GM23338 (cell line): ENCODE data around the gene CNTN1. TPM values are rescaled to one million over a fixed set of nuclear protein-coding genes. Genes with fewer than 3 reads are reported as not detected.

Experiments
- ATAC-seq: fragments of 200-7000 bp; cut with Tn5 transposase; 3 replicates; pipeline ENCODE4 v1.9.1; 2020
- DNase-seq: peaks from one replicate; pipeline ENCODE4 v3.0.0-alpha.2; 2015; ENCODE audit warnings: low spot score
- H2AFZ ChIP-seq: fragments of 200-600 bp; sonication (generic); 2 replicates; pipeline ENCODE4 v1.8.0; 2016; ENCODE audit warnings: antibody characterized with exemption, mild to moderate bottlenecking, moderate library complexity
- H3F3A ChIP-seq: fragments of 200-600 bp; sonication (generic); replicated peaks from 2 replicates; pipeline ENCODE4 v1.8.0; 2017; ENCODE audit warnings: antibody characterized with exemption, mixed run types, low read depth
- H3K27ac ChIP-seq: fragments of 200-600 bp; sonication (generic); 2 replicates; pipeline ENCODE4 v1.6.1; 2016; ENCODE audit warnings: low read depth
- H3K27me3 ChIP-seq: fragments of 200-600 bp; sonication (generic); 2 replicates; pipeline ENCODE4 v1.8.0; 2016; ENCODE audit warnings: mild to moderate bottlenecking, mixed run types, moderate library complexity; ENCODE audit not compliant: insufficient read depth
- H3K36me3 ChIP-seq: fragments of 200-600 bp; sonication (generic); 2 replicates; pipeline ENCODE4 v1.8.0; 2016; ENCODE audit warnings: mild to moderate bottlenecking; ENCODE audit not compliant: insufficient read depth
- H3K4me1 ChIP-seq: fragments of 200-600 bp; sonication (generic); 2 replicates; pipeline ENCODE4 v1.8.0; 2016; ENCODE audit warnings: mild to moderate bottlenecking, moderate library complexity; ENCODE audit not compliant: insufficient read depth
- H3K4me2 ChIP-seq: fragments of 200-600 bp; sonication (generic); 2 replicates; pipeline ENCODE4 v1.7.1; 2017; ENCODE audit warnings: mixed run types
- H3K4me3 ChIP-seq: fragments of 200-600 bp; sonication (generic); 2 replicates; pipeline ENCODE4 v1.6.1; 2016; ENCODE audit warnings: mixed run types
- H3K79me2 ChIP-seq: fragments of 200-600 bp; sonication (generic); replicated peaks from 2 replicates; pipeline ENCODE4 v1.8.0; 2017; ENCODE audit warnings: mild to moderate bottlenecking; ENCODE audit not compliant: insufficient read depth
- H3K9me2 ChIP-seq: fragments of 200-600 bp; sonication (generic); 2 replicates; pipeline ENCODE4 v1.8.0; 2017; ENCODE audit not compliant: insufficient read depth
- H4K20me1 ChIP-seq: fragments of 200-600 bp; sonication (generic); replicated peaks from 2 replicates; pipeline ENCODE4 v1.8.0; 2017; ENCODE audit warnings: mild to moderate bottlenecking; ENCODE audit not compliant: insufficient read depth
- H3K27ac Mint-ChIP-seq: 2 replicates; pipeline ENCODE4 v1.8.0; 2020; ENCODE audit warnings: inconsistent platforms, mild to moderate bottlenecking, moderate library complexity, mixed read lengths
- H3K27me3 Mint-ChIP-seq: 3 replicates; pipeline ENCODE4 v1.8.0; 2022; ENCODE audit warnings: low read depth, mild to moderate bottlenecking, moderate library complexity, mixed read lengths, inconsistent platforms; ENCODE audit not compliant: insufficient read depth, poor library complexity
- H3K36me3 Mint-ChIP-seq: 3 replicates; pipeline ENCODE4 v1.8.0; 2021; ENCODE audit warnings: low read depth, mild to moderate bottlenecking, inconsistent platforms, moderate library complexity, mixed read lengths
- H3K4me1 Mint-ChIP-seq: 3 replicates; pipeline ENCODE4 v1.8.0; 2020; ENCODE audit warnings: mild to moderate bottlenecking, inconsistent platforms, mixed read lengths
- H3K4me3 Mint-ChIP-seq: 3 replicates; pipeline ENCODE4 v1.8.0; 2021; ENCODE audit warnings: moderate library complexity, mild to moderate bottlenecking, inconsistent platforms, mixed read lengths
- H3K9me3 Mint-ChIP-seq: 3 replicates; pipeline ENCODE4 v1.8.0; 2020; ENCODE audit warnings: moderate library complexity, mild to moderate bottlenecking, inconsistent platforms, mixed read lengths
- CREB1 ChIP-seq: fragments of 250-450 bp; sonication (Bioruptor Pico); IDR thresholded peaks from 2 replicates; pipeline ENCODE4 v1.5.0; 2020; ENCODE audit warnings: low read depth, mild to moderate bottlenecking, moderate library complexity
- POLR2AphosphoS5 ChIP-seq: IDR thresholded peaks from 2 replicates; pipeline ENCODE4 v1.6.1; 2016; ENCODE audit warnings: antibody characterized with exemption, low read depth
- ZNF114 ChIP-seq: fragments of 250-450 bp; sonication (Bioruptor Pico); IDR thresholded peaks from 2 replicates; pipeline ENCODE4 v1.5.0; 2020; ENCODE audit warnings: mild to moderate bottlenecking, moderate library complexity
- polyA plus RNA-seq: library from polyadenylated mRNA; unstranded; fragments of >200 nt; fragmentation: Nextera tagmentation; extraction: Ambion mirVana; gene quantifications from 2 replicates; pipeline ENCODE4 v1.2.1, GENCODE V29; 2016
- total RNA-seq: library from RNA; depleted of rRNA; stranded (reverse); fragments of >200 nt; shearing (Covaris generic); gene quantifications from 2 replicates; pipeline ENCODE4 v1.2.3, GENCODE V29; 2014
- TF ChIP-seq, protein P1 (sequence below): fragments of 250-450 bp; sonication (Bioruptor Pico); IDR thresholded peaks from 2 replicates; pipeline ENCODE4 v1.5.0; 2020; ENCODE audit warnings: mild to moderate bottlenecking, moderate library complexity
- TF ChIP-seq, protein P2 (sequence below), 2 experiments: fragments of 200-600 bp in 1 of 2; sonication (generic) in 1 of 2; conservative IDR thresholded peaks; 2 replicates each; pipeline versions ENCODE4 v1.5.1 to v1.6.1; 2016 to 2017; ENCODE audit warnings: antibody characterized with exemption in 2 of 2, low read depth in 2 of 2, mild to moderate bottlenecking in 2 of 2, moderate library complexity in 1 of 2

The CNTN1 gene
- total and polyA plus RNA-seq, 2 experiments from 2014 or later: 5.0 to 27.0 TPM

DNA sequence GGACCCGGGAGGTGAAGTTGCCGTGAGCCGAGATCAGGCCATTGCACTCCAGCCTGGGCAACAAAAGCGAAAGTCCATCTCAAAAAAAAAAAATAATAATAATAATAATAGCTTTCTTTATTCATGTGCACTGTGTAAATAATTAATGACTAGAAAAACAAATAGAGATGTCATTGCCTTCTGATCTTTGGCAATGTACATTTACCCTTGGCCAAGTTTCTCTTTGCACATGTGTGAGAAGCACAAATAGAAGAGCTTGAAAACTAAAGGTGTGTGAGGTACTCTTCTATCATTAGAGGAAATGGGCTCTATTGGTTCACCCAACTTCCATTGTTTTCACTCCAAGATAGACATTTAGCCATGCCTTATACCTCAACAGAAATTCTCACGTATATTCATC lies 325.8 kb downstream of the CNTN1 start:
- TF ChIP-seq, protein P1, sequence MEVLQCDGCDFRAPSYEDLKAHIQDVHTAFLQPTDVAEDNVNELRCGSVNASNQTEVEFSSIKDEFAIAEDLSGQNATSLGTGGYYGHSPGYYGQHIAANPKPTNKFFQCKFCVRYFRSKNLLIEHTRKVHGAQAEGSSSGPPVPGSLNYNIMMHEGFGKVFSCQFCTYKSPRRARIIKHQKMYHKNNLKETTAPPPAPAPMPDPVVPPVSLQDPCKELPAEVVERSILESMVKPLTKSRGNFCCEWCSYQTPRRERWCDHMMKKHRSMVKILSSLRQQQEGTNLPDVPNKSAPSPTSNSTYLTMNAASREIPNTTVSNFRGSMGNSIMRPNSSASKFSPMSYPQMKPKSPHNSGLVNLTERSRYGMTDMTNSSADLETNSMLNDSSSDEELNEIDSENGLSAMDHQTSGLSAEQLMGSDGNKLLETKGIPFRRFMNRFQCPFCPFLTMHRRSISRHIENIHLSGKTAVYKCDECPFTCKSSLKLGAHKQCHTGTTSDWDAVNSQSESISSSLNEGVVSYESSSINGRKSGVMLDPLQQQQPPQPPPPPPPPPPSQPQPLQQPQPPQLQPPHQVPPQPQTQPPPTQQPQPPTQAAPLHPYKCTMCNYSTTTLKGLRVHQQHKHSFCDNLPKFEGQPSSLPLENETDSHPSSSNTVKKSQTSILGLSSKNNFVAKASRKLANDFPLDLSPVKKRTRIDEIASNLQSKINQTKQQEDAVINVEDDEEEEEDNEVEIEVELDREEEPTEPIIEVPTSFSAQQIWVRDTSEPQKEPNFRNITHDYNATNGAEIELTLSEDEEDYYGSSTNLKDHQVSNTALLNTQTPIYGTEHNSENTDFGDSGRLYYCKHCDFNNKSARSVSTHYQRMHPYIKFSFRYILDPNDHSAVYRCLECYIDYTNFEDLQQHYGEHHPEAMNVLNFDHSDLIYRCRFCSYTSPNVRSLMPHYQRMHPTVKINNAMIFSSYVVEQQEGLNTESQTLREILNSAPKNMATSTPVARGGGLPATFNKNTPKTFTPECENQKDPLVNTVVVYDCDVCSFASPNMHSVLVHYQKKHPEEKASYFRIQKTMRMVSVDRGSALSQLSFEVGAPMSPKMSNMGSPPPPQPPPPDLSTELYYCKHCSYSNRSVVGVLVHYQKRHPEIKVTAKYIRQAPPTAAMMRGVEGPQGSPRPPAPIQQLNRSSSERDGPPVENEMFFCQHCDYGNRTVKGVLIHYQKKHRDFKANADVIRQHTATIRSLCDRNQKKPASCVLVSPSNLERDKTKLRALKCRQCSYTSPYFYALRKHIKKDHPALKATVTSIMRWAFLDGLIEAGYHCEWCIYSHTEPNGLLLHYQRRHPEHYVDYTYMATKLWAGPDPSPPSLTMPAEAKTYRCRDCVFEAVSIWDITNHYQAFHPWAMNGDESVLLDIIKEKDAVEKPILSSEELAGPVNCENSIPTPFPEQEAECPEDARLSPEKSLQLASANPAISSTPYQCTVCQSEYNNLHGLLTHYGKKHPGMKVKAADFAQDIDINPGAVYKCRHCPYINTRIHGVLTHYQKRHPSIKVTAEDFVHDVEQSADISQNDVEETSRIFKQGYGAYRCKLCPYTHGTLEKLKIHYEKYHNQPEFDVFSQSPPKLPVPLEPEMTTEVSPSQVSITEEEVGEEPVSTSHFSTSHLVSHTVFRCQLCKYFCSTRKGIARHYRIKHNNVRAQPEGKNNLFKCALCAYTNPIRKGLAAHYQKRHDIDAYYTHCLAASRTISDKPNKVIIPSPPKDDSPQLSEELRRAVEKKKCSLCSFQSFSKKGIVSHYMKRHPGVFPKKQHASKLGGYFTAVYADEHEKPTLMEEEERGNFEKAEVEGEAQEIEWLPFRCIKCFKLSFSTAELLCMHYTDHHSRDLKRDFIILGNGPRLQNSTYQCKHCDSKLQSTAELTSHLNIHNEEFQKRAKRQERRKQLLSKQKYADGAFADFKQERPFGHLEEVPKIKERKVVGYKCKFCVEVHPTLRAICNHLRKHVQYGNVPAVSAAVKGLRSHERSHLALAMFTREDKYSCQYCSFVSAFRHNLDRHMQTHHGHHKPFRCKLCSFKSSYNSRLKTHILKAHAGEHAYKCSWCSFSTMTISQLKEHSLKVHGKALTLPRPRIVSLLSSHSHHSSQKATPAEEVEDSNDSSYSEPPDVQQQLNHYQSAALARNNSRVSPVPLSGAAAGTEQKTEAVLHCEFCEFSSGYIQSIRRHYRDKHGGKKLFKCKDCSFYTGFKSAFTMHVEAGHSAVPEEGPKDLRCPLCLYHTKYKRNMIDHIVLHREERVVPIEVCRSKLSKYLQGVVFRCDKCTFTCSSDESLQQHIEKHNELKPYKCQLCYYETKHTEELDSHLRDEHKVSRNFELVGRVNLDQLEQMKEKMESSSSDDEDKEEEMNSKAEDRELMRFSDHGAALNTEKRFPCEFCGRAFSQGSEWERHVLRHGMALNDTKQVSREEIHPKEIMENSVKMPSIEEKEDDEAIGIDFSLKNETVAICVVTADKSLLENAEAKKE (CRISPR knock-in tag): no peak
- TF ChIP-seq, protein P2, sequence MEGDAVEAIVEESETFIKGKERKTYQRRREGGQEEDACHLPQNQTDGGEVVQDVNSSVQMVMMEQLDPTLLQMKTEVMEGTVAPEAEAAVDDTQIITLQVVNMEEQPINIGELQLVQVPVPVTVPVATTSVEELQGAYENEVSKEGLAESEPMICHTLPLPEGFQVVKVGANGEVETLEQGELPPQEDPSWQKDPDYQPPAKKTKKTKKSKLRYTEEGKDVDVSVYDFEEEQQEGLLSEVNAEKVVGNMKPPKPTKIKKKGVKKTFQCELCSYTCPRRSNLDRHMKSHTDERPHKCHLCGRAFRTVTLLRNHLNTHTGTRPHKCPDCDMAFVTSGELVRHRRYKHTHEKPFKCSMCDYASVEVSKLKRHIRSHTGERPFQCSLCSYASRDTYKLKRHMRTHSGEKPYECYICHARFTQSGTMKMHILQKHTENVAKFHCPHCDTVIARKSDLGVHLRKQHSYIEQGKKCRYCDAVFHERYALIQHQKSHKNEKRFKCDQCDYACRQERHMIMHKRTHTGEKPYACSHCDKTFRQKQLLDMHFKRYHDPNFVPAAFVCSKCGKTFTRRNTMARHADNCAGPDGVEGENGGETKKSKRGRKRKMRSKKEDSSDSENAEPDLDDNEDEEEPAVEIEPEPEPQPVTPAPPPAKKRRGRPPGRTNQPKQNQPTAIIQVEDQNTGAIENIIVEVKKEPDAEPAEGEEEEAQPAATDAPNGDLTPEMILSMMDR (conservative IDR thresholded peaks at IDR 0.05; ENCODE audit: low read depth in 2 of 2): no peak
- TF ChIP-seq ZNF114 (CRISPR knock-in tag): no peak
- no peak for TF ChIP-seq CREB1
- Histone ChIP-seq H3K4me2 (no peak overlapping the region), H3F3A (no peaks in the 10 kb centered on the region), H3K27ac (no peak overlapping the region), H4K20me1 (no peaks in the 10 kb centered on the region), H3K4me1 (no peaks in the 10 kb centered on the region), H3K79me2 (no peaks in the 10 kb centered on the region), H2AFZ (no peak overlapping the region), H3K36me3 (no peaks in the 10 kb centered on the region), H3K27me3 (no peaks in the 10 kb centered on the region), H3K9me2 (no peaks in the 10 kb centered on the region), H3K4me3 (no peak overlapping the region)
- DNase-seq: no peak
- Mint-ChIP-seq H3K36me3 (0 out of 3 replicates have a peak, but pooled peaks cover under 1% of the 10 kb centered on the region), H3K9me3 (peaks cover 5% of the 10 kb centered on the region; the same call in 2 of the 3 replicates), H3K27me3 (peaks cover 2% of the 10 kb centered on the region), H3K27ac (no peak overlapping the region), H3K4me3 (no peak overlapping the region), H3K4me1 (no peaks in the 10 kb centered on the region)
- no peak for ATAC-seq

DNA sequence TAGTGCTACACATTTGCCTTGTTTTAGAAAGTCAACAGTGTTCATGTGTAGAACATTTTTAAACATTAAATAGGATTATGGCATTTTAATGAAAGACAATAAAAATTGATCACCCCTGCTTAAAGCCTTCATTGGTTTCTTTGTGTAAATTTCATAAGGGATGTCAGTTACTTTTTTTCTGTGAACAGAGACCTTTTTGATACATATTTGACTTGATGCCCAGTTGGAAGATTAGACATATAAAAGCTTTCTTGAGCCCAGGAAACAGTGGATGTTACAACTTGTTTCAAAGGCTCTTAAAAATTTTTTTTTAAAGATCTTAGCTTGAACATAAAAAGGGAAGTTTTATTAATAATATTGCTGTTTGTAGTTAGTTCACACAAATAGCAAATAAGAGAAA lies 327.2 kb downstream of the CNTN1 start:
- Mint-ChIP-seq H3K9me3 (no peaks in the 10 kb centered on the region; the same call in 2 of the 3 replicates), H3K27ac (no peak overlapping the region), H3K4me3 (no peak overlapping the region), H3K4me1 (no peaks in the 10 kb centered on the region), H3K36me3 (no peaks in the 10 kb centered on the region), H3K27me3 (peaks cover 2% of the 10 kb centered on the region)
- ATAC-seq (no peak), DNase-seq (no peak)
- no peaks in the 10 kb centered on the region for H3F3A ChIP-seq
- no peaks in the 10 kb centered on the region for H3K27me3 ChIP-seq
- no peak overlapping the region for H3K27ac ChIP-seq
- H4K20me1 ChIP-seq: no peaks in the 10 kb centered on the region
- H3K79me2 ChIP-seq: no peaks in the 10 kb centered on the region
- no peak overlapping the region for H3K4me2 ChIP-seq
- no peak overlapping the region for H2AFZ ChIP-seq
- H3K4me3 ChIP-seq: no peak overlapping the region
- no peaks in the 10 kb centered on the region for H3K36me3 ChIP-seq
- no peaks in the 10 kb centered on the region for H3K9me2 ChIP-seq
- H3K4me1 ChIP-seq: no peaks in the 10 kb centered on the region
- TF ChIP-seq POLR2AphosphoS5: no peak
- no peak for TF ChIP-seq ZNF114 (CRISPR knock-in tag)
